Hematopoietic multipotent progenitor cell treated with erythropoietin and hydrocortisone succinate and interleukin-3 and kit ligand, for 4 days (in vitro differentiated cells): ENCODE measurements around the gene DENND6B.
A peak's percentile ranks its signal among the peaks of the same experiment; 100 is the strongest.
"Not testable (repeated sequence)": the region's sequence is repeated elsewhere in the genome, so short reads cannot be mapped to it uniquely, and the experiment has no call there.

Source experiments
- DNase-seq: peaks from one replicate; pipeline ENCODE4 v3.0.0-alpha.2; 2015

Gene DENND6B

DNA sequence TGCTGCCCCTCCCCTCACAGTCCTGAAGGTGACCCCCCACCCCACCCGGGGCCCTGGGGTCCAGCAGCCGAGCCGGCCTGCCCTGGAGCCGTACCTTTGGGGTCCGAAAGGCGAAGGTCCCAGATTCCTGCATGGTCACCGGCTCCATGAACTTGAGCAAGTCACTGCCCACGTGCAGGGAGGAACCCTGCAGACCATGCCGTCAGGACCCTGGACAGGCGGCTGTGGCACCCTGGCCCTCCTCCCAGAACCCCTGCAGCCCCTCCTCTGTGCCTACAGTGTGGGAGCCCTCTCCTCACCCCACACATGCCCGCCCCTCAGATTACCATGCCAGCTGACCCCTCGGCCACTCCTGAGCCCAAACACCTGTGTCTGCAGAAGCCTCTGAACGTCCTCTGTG lies 42.3 kb downstream of the DENND6B start:
- no peak for DNase-seq

GRCh38 chr22:50283821-50284220 lies 43.0 kb downstream of the DENND6B start:
- DNase-seq: no peak

DNA sequence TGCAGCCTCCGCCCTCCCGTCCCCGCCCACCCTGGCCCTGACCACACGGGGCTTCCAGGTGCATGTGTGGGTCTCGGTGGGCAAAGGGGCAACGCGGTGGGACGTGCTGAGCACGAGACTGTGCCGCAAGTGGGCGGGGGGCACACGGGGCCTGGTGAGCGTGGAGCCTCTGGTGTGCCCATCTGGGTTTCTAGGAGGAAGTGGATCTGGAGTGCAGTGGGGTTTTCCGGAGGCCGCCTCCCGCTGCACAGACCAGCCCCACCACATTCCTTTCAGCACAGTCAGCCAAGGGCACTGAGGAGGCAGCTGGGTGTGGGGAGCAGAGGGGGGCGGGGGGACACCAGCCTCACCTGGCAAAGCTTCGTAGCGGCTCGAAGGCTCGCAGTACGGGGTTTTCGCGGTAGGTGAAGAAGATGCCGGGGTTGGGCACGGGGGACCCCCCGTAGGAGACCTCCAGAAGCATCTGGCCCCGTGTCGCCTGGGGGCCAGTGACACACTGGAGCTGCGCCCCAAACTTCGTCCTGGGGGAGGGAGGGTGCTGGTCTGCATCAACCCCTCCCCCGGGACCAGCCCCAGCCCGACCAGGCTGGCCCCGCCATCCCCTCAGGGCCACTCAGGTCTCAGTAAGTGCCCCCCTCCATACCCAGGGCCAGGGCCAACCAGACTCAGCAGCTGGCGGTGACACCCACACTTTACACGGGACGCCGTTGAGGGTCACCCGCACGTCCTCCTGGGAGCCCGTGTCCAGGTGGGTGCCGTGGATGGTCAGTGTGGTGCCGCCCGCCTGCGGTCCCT lies 44.3 kb downstream of the DENND6B start:
- DNase-seq: no peak

DNA sequence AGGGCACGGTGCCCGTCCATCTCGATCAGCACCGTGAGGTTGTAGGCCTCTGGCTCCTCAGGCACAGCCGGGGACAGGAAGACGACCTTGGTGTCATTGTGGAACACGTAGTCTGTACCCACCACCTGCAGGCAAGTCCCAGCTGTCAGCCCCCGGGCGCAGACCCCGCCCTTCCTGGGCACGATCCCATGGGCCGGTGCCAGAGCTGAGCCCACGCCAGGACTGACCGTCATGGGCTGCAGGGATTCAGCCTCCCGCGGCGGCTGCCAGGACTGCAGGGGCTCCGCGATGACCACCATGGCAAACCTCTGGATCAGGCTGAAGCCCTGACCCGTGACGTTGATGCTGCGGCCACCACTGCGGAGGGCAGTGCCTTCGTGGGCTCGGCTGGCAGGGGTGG lies 44.9 kb downstream of the DENND6B start:
- no peak for DNase-seq

DNA sequence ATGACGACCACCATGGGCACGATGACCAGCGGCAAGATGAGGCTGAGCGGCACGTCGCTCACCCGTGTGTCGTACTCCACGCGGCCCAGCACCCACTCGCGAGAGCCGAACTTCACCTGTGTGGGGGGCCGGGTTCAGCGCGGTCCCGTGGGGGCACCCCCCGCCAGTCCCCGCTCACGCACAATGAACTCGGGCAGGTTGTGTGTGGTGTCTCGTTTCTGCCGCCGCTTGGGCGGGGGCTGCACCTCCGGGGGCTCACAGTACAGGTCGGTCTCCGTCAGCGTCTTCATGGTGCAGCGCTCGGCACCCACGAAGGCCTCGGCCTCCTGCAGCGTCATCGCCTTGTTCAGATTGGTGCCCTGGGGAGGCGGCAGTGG lies 45.4 kb downstream of the DENND6B start:
- no peak for DNase-seq

DNA sequence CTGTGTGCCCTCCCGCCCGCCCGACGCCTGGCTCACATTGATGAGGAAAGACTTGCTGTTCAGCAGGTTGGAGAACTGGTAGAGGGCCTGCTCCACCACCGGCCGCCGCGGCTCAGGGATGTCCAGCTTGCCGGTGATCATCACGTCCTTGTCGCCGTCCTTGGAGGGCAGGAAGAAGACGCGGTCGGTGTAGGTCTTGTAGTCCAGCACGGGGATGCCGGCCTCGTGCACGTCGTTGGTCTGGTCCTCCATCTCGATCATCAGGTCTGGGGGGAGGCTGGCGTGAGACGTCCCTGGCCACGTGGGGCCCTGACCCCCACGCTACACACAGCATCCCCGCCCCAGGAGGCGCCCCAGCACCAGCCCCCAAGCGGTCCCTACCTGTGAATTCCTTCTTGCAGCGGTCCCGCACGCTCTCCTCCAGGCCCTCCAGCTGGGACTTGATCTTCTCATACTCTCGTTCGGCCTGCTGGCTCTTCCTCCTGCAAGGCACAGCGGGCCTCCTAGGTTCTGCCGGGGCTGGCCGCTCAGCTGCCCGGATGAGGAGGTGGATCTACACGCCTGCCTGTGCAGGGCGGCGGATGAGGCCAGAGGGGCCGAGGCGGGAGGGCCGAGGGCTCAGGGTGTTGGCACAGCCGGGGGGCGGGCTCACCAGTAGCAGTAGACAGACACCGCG lies 46.0 kb downstream of the DENND6B start:
- DNase-seq: no peak

DNA sequence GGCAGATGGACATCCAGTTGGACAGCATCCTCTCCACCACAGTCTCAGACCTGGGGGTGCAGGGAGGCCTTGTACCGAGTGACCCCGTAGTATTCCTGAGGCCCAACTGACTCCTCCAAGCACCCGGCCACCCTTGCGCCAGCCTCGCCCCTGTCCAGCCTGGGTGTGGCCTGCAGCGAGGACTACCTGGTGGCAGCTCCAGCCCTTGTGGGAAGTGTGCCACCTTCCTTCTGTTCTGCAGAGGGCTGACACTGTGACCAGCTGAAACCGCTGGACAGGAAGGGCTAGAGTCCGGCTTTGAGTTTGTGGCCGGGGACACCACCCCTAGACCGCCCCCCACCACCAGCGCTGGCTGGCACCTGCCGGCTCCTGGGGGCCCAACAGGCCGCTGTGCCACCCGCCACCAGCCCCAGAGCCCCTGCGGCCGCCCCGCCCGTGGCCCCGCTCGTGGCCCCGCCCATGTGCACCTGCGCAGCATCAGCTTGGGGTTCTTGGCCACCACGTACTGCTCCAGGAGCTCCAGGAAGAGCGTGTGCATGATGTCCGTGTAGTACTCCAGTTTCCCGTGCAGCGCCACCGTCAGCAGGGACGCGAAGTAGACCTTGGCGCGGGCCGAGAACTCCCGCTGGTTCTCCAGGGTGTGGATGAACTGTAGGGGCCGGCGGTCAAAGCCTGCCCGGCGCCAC lies 46.6 kb downstream of the DENND6B start:
- no peak for DNase-seq

GRCh38 chr22:50278956-50279619 lies 47.7 kb downstream of the DENND6B start:
- no peak for DNase-seq

- DNase-seq: no peak
Observed at GRCh38 chr22:50278461-50278860, 48.4 kb downstream of the DENND6B start.

GRCh38 chr22:50277761-50278160 lies 49.1 kb downstream of the DENND6B start:
- DNase-seq: no peak

DNA sequence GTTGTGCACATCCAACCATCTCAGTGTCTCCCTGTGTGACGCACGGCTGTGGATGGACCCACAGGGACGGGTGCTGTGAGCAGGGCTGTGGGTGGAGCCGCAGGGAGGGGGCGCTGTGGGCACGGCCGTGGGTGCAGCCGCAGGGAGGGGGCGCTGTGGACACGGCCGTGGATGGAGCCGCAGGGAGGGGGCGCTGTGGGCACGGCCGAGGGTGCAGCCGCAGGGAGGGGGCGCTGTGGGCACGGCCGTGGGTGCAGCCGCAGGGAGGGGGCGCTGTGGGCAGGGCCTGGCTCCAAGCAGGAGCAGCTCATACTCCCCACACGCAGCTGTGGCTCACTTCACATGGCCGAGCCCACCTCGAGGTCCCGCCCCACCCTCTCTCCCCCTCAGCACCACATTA lies 50.7 kb downstream of the DENND6B start:
- DNase-seq: peak; percentile 69

- no peak for DNase-seq
Observed at GRCh38 chr22:50275181-50276055, 51.4 kb downstream of the DENND6B start.

- DNase-seq: no peak
Observed at GRCh38 chr22:50274771-50275170, 52.0 kb downstream of the DENND6B start.

- DNase-seq: peak; percentile 85
Observed at GRCh38 chr22:50274311-50274710, 52.5 kb downstream of the DENND6B start.

- not testable (repeated sequence) for DNase-seq
Observed at GRCh38 chr22:50273781-50274180, 53.0 kb downstream of the DENND6B start.

- DNase-seq: not testable (repeated sequence)
Observed at GRCh38 chr22:50273352-50273751, 53.5 kb downstream of the DENND6B start.

DNA sequence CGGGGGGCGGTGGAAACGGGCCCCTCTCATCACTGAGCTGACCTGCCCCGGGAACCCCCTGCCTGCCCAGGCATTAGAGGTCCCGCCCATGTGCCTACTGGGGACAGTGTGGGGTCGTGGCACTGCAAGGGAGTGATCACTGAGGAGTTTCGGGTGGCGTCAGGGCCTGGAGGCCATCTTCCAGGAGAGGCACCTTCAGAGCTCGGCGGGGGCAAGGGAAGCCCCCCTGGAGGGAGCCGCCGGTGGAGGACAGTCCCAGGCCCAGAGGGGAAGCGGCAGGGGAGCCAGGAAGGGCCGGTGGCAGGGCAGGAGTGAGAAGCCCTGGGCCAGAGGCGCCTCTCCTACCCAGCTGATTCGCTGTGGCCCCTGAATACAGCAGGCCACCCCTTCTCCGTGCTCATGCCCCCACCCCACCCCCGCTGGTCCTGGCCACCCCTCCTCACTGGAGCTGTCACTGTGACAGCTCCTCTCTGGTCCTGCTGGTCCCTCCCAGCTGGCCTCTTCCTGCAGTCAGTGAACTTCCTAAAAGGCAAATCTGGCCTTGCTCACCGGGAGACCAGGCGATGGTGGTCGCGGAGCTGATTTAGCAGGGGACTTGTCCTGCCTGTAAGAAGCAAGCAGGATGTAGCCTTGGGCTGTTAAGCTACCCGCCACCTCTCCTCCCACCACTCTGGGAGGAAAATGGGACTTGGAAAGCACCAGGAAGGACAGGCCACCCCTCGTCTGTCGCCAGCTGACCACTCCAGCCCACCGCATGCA lies 54.6 kb downstream of the DENND6B start:
- no peak for DNase-seq

DNA sequence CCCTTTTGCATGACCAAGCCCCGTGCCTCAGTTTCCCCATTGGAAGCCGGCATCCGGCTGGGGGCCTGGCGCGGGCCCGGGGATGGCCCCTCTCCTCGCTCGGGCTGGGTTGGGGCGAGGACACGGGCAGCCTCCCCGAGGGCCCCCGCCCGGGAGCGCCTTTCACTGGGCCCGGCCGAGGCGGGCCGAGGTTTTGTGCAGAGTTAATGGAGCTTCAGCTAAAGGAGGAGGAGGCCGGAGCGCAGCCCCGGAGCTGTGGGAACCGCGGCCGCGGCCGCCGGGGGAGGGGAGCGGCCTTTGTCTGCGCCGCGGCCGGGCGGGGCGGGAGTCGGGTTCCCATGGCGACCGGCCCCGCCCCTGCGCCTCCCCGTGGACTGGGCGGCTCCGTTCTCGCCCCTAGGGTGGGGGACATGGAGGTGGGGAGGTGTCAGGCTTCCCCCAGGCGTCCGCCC lies 55.3 kb downstream of the DENND6B start:
- peak; percentile 83 for DNase-seq

- peak; percentile 83 for DNase-seq
Observed at GRCh38 chr22:50270666-50271394, 56.0 kb downstream of the DENND6B start.

GRCh38 chr22:50269970-50270665 lies 56.7 kb downstream of the DENND6B start, which contains the start of gene MAPK11:
MAPK11 (minus strand) TSS chr22:50270380; CDS start chr22:50270292, 88 bp downstream.
- DNase-seq: peak; percentile 27
